HL-60/S4 (cell line): ENCODE data around the gene MED15.

Experiments used
- in situ Hi-C: fragments of 300-500 bp; cut with MboI; formaldehyde crosslinking; loops from 2 replicates; pipeline ENCODE4 v1.14.3; 2022; ENCODE audit warnings: low sequenced_read_pairs

MED15 gene

GRCh38 chr22:20550057-20550817, 42.8 kb downstream of the MED15 start:
- in situ Hi-C loops, result no loop called here

- in situ Hi-C loops, result no loop called here
Measured at GRCh38 chr22:20550851-20551744, 43.7 kb downstream of the MED15 start.

- in situ Hi-C loops, result no loop called here
Measured at GRCh38 chr22:20551805-20552442, 44.5 kb downstream of the MED15 start.

GRCh38 chr22:20552443-20553401, 45.3 kb downstream of the MED15 start:
- in situ Hi-C loops, result no loop called here

GRCh38 chr22:20553947-20554741, 46.7 kb downstream of the MED15 start:
- in situ Hi-C loops, result no loop called here

- in situ Hi-C loops, result no loop called here
Measured at GRCh38 chr22:20554824-20555223, 47.4 kb downstream of the MED15 start.

GRCh38 chr22:20558534-20558933, 51.1 kb downstream of the MED15 start:
- in situ Hi-C loops, result no loop called here

- in situ Hi-C loops, result no loop called here
Measured at GRCh38 chr22:20559174-20559760, 51.9 kb downstream of the MED15 start.

GRCh38 chr22:20560716-20561115, 53.3 kb downstream of the MED15 start:
- in situ Hi-C loops, result no loop called here

GRCh38 chr22:20561882-20562281, 54.5 kb downstream of the MED15 start:
- in situ Hi-C loops, result no loop called here

- in situ Hi-C loops, result no loop called here
Measured at GRCh38 chr22:20562607-20563465, 55.4 kb downstream of the MED15 start.

- in situ Hi-C loops, result no loop called here
Measured at GRCh38 chr22:20563466-20563906, 56.1 kb downstream of the MED15 start.

GRCh38 chr22:20563941-20564371, 56.5 kb downstream of the MED15 start:
- in situ Hi-C loops, result no loop called here

- in situ Hi-C loops, result no loop called here
Measured at GRCh38 chr22:20565079-20565734, 57.8 kb downstream of the MED15 start.

GRCh38 chr22:20565761-20566160, 58.4 kb downstream of the MED15 start:
- in situ Hi-C loops, result no loop called here

GRCh38 chr22:20566420-20567260, 59.2 kb downstream of the MED15 start:
- in situ Hi-C loops, result no loop called here

GRCh38 chr22:20567371-20567847, 60.0 kb downstream of the MED15 start:
- in situ Hi-C loops, result no loop called here
